Measurements from ENCODE around the gene TEX51.

TEX51 gene

GRCh38 chr2:126893606-126894005 lies 5.1 kb upstream of the TEX51 start:
- DNase-seq = no peak

DNA sequence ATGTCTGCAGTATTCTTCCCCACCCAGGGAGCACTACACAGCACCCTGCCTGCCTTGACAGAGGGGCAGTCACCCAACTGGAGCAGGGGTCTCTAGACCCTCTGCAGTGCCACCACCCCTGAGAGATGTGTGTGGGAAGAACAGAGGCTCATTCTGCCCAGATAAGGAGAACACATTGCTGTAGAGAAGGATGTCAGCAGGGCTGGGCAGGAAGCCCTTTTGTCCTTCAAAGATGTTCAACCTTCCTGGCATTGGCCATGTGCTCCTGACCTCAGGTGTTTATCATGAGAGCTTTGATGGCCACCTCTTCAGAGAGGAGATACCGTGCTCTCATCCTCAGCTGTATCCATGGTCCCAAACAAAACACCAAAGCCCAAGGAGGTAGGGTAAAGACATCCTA lies 4.6 kb upstream of the TEX51 start:
- no peak for DNase-seq

GRCh38 chr2:126894585-126895182 lies 4.0 kb upstream of the TEX51 start:
- DNase-seq = no peak

DNA sequence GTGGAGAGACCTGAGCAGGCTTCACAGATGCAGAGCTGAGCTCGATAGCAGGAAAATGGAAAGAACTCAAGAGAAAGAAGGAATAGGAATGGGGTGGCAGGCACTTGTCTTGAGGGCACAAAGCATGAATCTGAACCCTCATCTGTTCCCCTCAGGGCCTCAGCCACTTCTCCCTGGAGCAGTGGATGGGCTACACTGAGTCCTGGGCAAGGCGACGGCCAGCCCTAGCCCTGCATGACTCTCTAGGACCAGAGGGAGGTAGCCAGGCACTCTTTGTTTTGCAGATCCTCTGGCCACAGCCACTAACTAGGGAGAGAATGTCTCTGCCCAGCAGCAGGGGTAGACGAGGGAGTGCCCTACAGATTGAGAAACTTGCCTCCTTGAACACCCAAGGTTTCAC lies 3.4 kb upstream of the TEX51 start:
- DNase-seq = no peak

DNA sequence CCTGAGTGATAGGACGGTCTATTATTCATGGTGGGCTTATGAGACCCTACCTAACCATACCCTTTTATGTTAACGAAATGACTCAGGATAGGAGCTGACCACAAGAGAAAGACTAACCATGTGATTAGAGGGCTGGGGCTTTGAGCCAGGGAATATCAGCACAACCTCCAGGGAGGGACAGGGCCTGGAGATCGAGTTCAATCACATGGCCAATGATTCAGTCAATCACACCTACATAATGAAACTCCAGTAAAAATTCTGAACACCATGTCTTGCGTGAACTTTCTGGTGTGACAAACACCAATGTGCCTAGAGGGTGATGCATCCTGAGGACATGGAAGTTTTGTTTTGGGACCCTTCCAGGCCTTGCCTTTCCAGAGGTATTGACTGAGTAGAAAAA lies 2.2 kb upstream of the TEX51 start:
- no peak for DNase-seq

DNA sequence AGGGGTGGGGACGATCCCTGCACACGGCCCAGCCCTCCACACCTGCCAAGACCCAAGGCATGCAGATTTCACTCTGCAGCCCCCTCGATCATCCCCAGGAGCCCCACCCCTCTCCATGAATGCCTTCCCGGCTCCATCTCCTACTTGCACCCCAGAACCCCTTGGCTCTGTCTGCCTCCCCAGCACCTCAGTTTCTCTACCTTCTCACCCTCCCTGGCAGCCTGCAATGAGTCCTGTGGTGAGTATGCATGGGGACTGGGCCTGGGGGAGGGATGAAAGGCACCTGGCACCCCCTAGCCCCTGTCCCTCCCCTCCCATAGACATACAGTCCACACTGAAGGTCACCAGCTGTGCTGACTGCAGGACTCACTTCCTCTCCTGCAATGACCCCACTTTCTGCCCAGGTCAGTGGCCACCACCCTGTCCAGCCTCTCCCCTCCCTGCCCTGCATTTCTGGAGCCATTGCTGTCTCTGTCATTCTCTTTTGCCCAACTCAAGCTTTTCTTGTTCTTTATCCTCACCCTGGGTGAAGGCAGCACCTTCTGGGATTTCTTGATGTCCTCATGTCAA lies 1.0 kb downstream of the TEX51 start:
- no peak for DNase-seq

- no peak for DNase-seq
These were observed 2.1 kb downstream of the TEX51 start for GRCh38 chr2:126900646-126901319.

DNA sequence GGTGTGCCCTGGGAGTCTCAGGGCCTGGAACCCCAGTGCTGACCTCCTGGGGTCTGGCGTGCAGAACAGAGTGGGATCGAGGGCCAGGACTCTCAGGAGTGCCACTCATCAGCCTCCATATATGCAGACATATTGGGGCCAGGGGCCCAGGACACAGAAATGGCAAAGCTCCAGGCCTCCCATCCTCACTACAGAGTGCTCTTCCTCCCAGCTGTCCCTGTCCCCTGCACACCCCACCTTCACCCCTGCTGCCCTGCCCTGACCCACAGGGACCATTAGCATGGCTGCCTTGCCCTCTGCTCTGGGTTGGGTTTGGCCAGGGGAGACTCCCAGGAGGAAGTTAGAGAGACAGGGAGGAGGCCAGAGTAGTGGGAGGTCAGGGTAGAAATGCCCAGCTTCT lies 2.8 kb downstream of the TEX51 start:
- no peak for DNase-seq

GRCh38 chr2:126902152-126902835 lies 3.6 kb downstream of the TEX51 start:
- DNase-seq = no peak

GRCh38 chr2:126902859-126903258 lies 4.2 kb downstream of the TEX51 start:
- DNase-seq = no peak

- no peak for DNase-seq
These were observed 7.3 kb downstream of the TEX51 start for GRCh38 chr2:126905991-126906390.

DNA sequence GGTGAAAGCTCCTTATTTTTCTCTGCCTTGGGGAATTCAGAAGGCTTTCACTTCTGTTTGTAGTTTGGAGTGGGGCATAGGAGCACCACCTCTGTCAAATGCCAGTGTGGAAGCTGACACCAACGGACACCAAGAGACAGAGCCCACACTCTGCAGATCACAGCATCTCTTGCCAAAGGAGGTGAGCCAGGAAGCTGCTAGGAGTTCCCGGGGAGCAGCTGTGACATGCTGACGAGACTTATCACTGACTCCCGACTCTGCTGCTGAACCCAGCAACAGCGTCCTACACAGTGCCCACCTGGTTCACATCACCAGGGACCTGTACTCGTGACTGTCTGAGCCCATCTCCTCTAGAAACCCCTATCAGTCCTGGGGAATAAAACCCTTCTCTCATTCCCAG lies 8.1 kb downstream of the TEX51 start:
- DNase-seq = no peak

DNA sequence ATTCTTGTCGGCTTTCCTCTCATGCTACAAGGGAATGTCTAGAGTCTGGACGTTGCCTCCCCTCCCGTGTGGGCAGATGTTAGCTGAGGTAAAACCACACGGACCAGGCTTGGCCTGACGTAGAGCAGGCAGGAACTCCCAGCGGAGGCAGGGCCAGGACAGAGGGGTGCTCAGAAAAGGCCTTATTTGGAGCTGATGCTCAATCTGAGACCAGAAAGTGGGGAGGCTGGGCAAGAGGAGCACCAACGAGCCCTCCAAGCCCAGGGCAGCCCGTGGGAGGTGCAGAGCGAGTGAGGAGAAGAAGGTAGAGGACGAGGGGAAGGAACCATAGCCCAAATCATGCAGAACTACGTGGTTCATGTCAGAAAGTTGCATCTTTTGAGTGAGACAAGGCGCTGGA lies 9.0 kb downstream of the TEX51 start:
- no peak for DNase-seq

DNA sequence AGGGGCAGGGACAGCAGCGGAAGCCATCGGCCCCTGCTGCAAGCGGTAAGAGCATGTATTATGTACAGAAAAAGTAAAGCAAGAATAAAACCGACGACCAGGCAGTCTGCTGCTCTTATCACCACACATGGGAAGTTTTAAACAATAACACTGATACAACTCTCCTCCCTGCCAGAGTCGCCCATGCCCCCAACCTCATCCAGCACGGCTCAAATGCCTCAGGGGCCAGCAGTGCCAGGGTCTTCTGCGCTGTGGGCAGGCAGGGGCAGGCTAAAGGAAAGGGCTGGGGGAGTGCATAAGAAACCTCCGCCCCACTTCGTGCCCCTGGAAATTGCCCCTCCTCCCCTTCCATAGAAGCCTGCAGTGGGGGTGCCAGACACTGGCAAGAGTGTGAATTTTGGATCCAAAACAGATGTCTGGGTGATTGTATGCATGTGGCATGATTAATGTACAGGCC lies 10.1 kb downstream of the TEX51 start:
- DNase-seq = no peak

GRCh38 chr2:126909366-126909765 lies 10.7 kb downstream of the TEX51 start:
- DNase-seq = no peak

- no peak for DNase-seq
These were observed 11.1 kb downstream of the TEX51 start for GRCh38 chr2:126909781-126910180.

DNA sequence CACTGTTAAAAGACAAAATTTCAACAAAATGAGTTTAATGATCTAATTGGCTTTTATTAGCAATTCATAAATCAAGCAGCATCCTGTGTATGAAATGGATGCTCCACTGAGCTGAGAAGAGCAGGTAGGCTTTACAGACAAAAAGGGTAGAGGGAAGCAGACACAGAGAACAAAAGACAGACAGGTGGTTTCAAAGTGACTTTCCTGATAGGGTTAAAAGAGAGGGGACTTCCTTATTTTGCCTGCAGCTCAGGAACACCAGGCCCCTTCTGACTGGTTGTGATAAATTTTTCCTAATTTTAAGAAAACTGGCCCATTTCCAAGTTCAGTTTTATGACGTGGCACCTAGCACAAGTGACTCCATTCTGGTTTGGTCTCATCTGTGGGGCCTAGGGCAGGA lies 11.9 kb downstream of the TEX51 start:
- DNase-seq = no peak

DNA sequence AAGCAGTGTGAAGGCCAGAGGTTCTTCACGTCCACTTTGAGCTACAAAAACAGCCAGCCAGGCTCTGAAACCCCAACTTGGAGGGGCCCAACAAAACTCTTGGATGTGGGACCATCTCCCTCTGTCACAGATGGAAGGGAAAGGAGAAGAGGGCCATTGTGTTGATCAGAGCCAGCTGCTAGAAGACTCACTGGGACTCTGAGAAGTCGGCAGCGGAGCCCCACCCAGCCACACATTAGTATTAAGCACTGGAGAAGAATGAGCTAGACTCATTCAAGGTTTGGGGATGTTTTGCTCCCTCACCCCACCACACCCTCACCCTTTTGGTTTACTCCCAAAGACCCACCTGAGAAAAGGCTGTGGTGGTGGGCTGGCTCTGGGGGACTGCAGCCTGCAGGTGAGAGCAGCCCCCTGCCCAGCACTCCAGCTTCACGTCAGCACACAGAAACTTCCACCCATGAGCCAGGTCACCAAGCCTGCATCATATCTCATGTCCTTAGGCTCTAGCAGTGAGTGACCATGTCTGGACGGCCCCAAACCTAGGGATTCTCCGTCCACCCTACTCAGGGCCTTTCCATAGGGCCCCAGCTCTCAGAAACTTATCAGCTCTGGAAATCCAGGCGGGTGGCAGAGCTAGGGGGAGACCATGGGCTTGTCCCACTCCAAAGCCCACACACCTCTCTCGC lies 12.6 kb downstream of the TEX51 start:
- DNase-seq = no peak

DNA sequence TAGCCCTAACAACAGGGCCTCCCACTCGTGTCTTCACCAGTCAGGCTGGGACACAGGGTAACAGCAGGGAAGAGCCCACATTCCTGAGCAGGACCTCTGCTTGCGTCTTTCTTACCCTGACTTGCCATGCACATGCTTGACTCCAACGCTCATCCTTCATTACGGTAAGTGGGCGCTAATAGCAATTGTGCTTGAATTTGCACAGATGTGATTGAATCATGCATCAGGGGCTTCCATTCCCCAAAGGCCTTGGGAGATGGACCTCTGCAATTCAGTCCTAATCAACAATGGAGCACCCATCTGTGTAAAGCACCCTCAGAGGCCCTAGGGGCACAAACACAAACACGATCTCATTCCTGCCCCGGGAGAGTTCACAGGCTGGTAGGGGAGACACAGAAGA lies 13.5 kb downstream of the TEX51 start:
- no peak for DNase-seq

DNA sequence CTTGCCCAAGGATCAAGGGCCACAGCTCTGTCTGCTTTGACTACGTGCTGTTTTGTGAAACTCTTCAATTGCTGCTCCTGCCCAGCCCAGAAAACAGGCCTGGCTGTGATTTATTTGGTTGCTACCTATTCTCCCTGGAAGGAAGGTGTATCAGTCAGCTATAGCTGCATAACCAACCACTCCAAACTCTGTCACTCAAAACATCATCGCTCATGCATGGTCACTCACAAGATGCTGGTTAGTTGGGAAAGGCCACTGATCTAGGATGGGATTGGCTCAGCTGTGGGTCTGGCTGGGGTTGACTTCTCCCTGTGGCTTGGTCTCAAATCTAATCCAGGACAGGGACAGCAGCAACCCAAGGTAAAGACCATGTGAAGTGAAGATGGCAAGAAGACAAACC lies 14.6 kb downstream of the TEX51 start:
- no peak for DNase-seq

DNA sequence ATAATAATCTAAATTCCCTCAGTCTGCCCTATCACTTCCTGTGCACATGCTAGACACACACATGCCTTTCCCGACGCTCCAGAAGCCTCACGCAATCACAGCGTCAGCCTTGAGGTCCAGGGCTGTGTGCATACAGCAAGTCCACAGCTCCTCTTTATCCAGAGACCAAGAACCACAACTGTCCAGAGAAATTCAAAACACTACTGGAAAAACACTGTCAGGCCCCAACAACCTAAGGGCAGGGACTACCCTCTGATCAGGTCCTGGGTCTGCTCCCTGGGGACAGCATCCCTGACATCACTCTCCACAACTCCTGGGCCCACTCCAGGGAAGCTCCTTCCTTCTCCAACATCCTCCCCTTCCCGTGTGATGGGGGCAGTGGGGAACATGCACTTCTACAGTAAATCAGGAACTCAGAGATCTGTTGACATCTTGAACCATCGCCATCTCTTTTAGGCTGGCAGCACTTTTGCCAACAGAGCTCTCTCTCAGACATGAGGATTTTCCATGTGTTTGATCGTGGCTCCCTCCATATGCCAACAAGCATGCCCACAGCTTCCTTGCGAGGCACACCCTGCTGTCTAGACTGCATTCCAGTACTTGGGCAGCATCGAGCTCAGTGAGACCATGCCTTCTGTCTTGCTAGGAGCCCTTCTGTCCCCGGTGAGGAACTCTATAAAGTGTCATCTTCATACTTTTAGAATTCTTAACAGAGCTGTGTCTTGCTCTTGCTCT lies 15.4 kb downstream of the TEX51 start:
- no peak for DNase-seq

GRCh38 chr2:126914811-126915500 lies 16.3 kb downstream of the TEX51 start:
- DNase-seq = no peak
